ENCODE results near the gene RBM26. TPM values are rescaled to one million over a fixed set of nuclear protein-coding genes. Genes with fewer than 3 reads are reported as not detected.
"Not testable (repeated sequence)": the region's sequence is repeated elsewhere in the genome, so short reads cannot be mapped to it uniquely, and the experiment has no call there.

RBM26 gene
- polyA plus RNA-seq, 5 donors = 81.0 to 131 (median 111) TPM

DNA sequence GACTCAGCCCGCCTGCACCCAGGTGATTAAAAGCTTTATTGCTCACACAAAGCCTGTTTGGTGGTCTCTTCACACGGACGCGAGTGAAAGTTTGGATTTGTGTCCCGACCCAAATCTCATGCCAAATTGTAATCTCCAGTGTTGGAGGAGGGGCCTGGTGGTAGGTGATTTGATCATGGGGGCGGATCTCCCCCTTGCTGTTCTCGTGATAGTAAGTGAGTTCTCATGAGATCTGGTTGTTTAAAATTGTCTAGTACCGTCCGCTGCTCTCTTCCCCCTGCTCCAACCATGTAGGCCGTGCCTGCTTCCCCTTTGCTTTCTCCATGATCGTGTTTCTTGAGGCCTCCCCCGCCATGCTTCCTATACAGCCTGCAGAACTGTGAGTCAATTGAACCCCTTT is 126.3 kb downstream of the RBM26 start:
- DNase-seq = not testable (repeated sequence)

DNA sequence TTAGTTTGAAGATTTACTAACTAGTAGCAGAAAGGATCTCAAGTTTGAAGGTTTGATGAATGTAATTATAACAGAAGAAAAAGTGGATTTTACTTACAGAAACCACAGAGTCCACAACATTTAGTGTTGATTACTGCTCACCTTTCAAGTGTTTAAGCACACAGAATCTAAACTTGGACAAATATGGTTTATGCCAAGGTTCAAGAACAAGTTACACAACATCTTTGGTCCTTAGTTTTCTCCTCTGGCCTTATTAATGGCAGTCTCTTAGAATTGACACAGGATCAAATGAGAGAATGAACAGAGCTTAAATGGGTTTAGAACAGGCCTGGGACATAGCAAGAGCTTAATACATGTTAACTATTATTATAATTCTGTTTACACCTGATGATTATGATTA is 133.0 kb downstream of the RBM26 start:
- DNase-seq = no peak

DNA sequence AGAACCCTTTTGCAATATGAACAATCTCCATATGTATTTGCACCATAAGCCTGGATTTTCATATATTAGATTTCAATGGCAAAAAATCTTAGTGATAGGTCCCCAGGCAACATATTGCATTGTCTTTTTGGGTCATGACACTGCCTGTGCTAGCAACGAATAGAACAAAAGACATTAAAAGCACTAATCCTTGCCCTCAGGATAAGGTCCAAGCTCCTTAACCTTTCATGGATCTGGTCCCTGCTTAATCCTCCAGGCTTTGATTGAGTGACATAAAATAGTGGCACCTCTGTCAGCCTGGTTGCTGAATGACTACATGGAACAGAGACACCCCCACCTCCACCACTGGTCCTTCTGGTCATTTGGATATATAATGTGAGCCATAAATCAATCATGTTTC is 134.4 kb downstream of the RBM26 start:
- no peak for DNase-seq

DNA sequence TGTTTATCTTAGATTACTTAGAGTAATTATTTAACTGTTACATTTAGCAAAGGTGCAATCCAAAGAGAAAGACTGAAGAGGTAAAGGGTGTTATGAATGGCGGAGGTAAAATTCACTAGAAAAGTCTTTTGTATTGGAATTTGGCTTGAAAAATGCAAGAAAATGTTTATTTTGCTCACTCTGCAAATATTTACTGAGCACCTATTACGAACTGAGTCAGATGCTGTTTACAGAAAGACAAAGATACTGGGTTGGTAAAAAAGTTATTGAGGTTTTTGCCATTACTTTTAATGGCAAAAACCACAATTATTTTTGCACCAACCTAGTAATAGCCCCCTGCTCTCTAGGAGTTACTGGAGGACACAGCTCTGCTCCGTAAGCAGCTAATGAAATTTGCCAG is 135.2 kb downstream of the RBM26 start:
- no peak for DNase-seq

Other genes with a start within 250 kb of the RBM26 start
- 10 to 100 TPM; 30.2 to 40.4 (median 37.4) TPM for gene NDFIP2, start 74.9 kb upstream of the RBM26 start, polyA plus RNA-seq (ENCODE audit: insufficient read depth in 1 of 5, insufficient read length in 5 of 5, low replicate concordance in 1 of 5)

Data from right lung (tissue), 5 donors.